Cardiac muscle cell (in vitro differentiated cells and primary cell): ENCODE data around the gene GATAD2A. TPM values are rescaled to one million over a fixed set of nuclear protein-coding genes. Genes with fewer than 3 reads are reported as not detected.

Source experiments
- DNase-seq, 2 donors: peaks; one replicate each; pipeline versions ENCODE4 v3.0.0 to v3.0.0-alpha.2; 2010 to 2017; ENCODE audit warnings: low read depth in 1 of 2, low spot score in 1 of 2
- H3K27ac ChIP-seq: fragments of 200-600 bp; sonication (generic); 2 replicates; pipeline ENCODE4 v1.5.1; 2016
- H3K27me3 ChIP-seq: fragments of 200-600 bp; sonication (generic); 2 replicates; pipeline ENCODE4 v1.6.0; 2016; ENCODE audit warnings: control low read depth
- H3K36me3 ChIP-seq: fragments of 200-600 bp; sonication (generic); 2 replicates; pipeline ENCODE4 v1.5.1; 2016; ENCODE audit warnings: control low read depth
- H3K4me1 ChIP-seq: fragments of 200-600 bp; sonication (generic); 2 replicates; pipeline ENCODE4 v1.8.1; 2017; ENCODE audit warnings: low read depth, mild to moderate bottlenecking, mixed run types
- H3K4me3 ChIP-seq: fragments of 200-600 bp; sonication (generic); 2 replicates; pipeline ENCODE4 v1.5.1; 2016; ENCODE audit warnings: mild to moderate bottlenecking
- H3K9me3 ChIP-seq: fragments of 200-600 bp; sonication (generic); 2 replicates; pipeline ENCODE4 v1.5.1; 2017; ENCODE audit warnings: low read depth, mild to moderate bottlenecking, control low read depth
- polyA plus RNA-seq: library from polyadenylated mRNA; unstranded; fragments of >200 nt; fragmentation: Nextera tagmentation; extraction: Ambion mirVana; gene quantifications from 2 replicates; pipeline ENCODE4 v1.2.1, GENCODE V29; 2016
- total RNA-seq: library from RNA; depleted of rRNA; stranded (reverse); fragments of >200 nt; gene quantifications from 2 replicates; pipeline ENCODE4 v1.2.3, GENCODE V29; 2016
- TF ChIP-seq, protein P1 (sequence below): IDR thresholded peaks from 2 replicates; pipeline ENCODE4 v1.5.1; 2012; ENCODE audit warnings: low read depth, mild to moderate bottlenecking, low read length

GATAD2A gene
- total and polyA plus RNA-seq, 2 experiments from 2014 or later = 32.3 to 98.3 TPM

DNA sequence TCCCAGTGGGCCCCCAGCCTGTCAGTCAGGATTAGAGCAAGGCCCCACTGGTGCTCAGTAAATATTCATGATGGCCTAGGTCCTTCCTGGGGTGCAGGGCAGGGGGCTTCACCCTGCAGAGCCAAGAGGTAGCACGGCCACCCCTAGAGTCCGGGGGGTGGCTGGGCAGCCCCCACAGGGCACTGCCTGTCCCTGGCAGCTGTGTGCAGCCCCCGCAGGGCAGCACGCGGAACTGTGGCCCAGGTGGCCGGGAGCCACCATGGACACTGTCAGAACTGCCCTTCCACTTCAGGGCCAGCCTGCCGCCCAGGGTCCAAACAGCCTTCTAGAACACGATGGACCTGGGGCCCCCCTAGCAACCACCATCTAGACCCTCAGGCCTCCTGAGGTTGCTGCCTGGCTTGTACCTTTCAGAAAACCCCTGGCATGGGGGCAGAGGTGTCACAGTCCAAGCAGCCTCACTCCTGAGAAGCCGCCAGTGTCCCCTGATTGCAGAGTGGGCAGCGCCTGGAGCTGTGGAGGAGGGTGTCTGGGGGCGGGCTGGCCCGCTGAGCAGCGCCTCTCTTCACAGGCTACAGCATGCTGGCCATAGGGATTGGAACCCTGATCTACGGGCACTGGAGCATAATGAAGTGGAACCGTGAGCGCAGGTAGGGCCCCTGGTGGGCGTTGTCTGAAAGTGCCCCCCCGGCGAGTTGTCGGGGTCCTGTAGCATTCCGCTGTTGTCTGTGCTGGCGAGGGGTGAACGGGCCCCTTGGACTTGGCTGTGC, 120.3 kb downstream of the GATAD2A start:
- Histone ChIP-seq H3K4me1 (peaks cover 11% of the 10 kb centered on the region), H3K4me3 (no peak overlapping the region), H3K9me3 (no peaks in the 10 kb centered on the region), H3K27me3 (no peaks in the 10 kb centered on the region), H3K27ac (peak overlapping the region; percentile 60), H3K36me3 (peaks cover 3% of the 10 kb centered on the region)
- DNase-seq = no peak
- TF ChIP-seq, protein P1, sequence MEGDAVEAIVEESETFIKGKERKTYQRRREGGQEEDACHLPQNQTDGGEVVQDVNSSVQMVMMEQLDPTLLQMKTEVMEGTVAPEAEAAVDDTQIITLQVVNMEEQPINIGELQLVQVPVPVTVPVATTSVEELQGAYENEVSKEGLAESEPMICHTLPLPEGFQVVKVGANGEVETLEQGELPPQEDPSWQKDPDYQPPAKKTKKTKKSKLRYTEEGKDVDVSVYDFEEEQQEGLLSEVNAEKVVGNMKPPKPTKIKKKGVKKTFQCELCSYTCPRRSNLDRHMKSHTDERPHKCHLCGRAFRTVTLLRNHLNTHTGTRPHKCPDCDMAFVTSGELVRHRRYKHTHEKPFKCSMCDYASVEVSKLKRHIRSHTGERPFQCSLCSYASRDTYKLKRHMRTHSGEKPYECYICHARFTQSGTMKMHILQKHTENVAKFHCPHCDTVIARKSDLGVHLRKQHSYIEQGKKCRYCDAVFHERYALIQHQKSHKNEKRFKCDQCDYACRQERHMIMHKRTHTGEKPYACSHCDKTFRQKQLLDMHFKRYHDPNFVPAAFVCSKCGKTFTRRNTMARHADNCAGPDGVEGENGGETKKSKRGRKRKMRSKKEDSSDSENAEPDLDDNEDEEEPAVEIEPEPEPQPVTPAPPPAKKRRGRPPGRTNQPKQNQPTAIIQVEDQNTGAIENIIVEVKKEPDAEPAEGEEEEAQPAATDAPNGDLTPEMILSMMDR = no peak

DNA sequence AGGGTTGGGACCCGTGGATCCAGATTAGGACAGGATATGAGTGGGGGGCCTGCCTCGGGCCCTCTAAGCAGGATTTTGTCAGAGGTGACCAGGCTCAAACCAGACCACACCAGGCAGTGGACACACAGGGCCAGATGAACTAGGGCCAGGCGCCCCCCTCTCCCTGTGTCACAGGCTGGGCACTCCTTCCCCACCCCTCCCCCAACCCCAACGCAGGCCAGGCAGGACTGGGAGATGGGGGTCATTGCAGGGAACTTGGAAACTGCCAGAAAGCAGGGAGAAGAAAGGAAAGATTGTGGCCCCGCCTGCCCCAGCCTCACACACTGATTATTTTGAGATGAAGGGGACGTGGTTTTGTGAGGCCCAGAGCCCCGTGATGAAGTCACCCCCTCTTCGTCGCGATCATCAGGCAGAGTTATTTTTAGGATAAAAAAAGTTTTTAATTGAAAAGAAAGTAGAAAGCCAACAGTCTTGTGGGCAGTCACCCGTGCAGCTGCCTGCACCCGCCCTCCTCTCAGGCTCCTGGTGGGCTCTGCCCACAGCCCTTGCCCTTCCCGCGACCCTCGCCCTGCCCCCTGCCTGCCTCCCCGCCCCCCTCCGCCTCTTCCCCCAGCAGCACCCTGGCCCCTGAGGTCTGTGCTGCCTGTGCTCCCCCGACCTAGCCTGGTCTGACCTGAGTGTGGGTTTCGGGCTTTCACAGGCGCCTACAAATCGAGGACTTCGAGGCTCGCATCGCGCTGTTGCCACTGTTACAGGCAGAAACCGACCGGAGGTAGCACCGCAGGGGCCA, 121.3 kb downstream of the GATAD2A start:
- no peak overlapping the region for H3K4me3 ChIP-seq
- H3K36me3 ChIP-seq = peaks cover 3% of the 10 kb centered on the region
- TF ChIP-seq, protein P1 = no peak
- no peak for DNase-seq
- H3K9me3 ChIP-seq = no peaks in the 10 kb centered on the region
- peak overlapping the region; percentile 60 for H3K27ac ChIP-seq
- no peaks in the 10 kb centered on the region for H3K27me3 ChIP-seq
- H3K4me1 ChIP-seq = peaks cover 11% of the 10 kb centered on the region

GRCh38 chr19:19527371-19527656, 121.8 kb downstream of the GATAD2A start:
- TF ChIP-seq, protein P1 = no peak
- Histone ChIP-seq H3K36me3 (peaks cover 3% of the 10 kb centered on the region), H3K27me3 (no peaks in the 10 kb centered on the region), H3K4me3 (no peak overlapping the region), H3K9me3 (no peaks in the 10 kb centered on the region), H3K4me1 (peaks cover 11% of the 10 kb centered on the region), H3K27ac (no peak overlapping the region)
- DNase-seq = no peak

- Histone ChIP-seq H3K4me3 (no peak overlapping the region), H3K4me1 (peaks cover 11% of the 10 kb centered on the region), H3K27ac (no peak overlapping the region), H3K36me3 (peaks cover 3% of the 10 kb centered on the region), H3K27me3 (no peaks in the 10 kb centered on the region), H3K9me3 (no peaks in the 10 kb centered on the region)
- TF ChIP-seq, protein P1 = no peak
- no peak for DNase-seq
Measured at GRCh38 chr19:19527674-19528625, 122.5 kb downstream of the GATAD2A start.
